PC-9 (cell line): ENCODE data around the gene ARHGAP40.

Source experiments
- EZH2 ChIP-seq: fragments of 200-600 bp; sonication (generic); IDR thresholded peaks from 2 replicates; pipeline ENCODE4 v1.8.0; 2017; ENCODE audit warnings: antibody characterized with exemption, low read depth
- TF ChIP-seq, protein P1 (sequence below): fragments of 200-600 bp; sonication (generic); conservative IDR thresholded peaks from 2 replicates; pipeline ENCODE4 v1.6.1; 2017; ENCODE audit warnings: mixed run types, antibody characterized with exemption, mild to moderate bottlenecking, moderate library complexity

DNA sequence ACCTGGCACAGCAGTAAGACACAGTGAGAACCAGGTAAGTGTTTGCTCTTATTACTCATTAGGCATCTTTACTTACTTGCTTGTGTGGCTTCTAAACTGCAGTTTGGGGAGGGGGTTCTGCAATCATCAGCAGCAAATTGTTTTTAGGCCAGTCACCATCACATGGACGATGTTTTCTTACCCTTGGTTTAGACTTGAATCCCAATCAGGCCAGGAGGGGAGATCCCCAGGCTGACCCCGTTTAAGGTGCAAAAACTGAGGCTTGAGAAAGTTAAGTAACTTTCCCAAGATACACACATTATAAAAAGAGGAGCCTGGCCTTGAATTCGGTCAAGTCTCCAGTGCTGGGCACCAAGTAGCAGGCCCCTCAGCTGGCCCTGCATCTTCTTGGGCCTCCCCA, 70.9 kb downstream of the ARHGAP40 start:
- TF ChIP-seq, protein P1, sequence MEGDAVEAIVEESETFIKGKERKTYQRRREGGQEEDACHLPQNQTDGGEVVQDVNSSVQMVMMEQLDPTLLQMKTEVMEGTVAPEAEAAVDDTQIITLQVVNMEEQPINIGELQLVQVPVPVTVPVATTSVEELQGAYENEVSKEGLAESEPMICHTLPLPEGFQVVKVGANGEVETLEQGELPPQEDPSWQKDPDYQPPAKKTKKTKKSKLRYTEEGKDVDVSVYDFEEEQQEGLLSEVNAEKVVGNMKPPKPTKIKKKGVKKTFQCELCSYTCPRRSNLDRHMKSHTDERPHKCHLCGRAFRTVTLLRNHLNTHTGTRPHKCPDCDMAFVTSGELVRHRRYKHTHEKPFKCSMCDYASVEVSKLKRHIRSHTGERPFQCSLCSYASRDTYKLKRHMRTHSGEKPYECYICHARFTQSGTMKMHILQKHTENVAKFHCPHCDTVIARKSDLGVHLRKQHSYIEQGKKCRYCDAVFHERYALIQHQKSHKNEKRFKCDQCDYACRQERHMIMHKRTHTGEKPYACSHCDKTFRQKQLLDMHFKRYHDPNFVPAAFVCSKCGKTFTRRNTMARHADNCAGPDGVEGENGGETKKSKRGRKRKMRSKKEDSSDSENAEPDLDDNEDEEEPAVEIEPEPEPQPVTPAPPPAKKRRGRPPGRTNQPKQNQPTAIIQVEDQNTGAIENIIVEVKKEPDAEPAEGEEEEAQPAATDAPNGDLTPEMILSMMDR: no peak
- no peak for TF ChIP-seq EZH2
